ENCODE results near the gene SMLR1. TPM values are rescaled to one million over a fixed set of nuclear protein-coding genes. Genes with fewer than 3 reads are reported as not detected.
A peak's percentile ranks its signal among the peaks of the same experiment; 100 is the strongest.

The SMLR1 gene
- total RNA-seq, 3 donors from 2014 or later (not counting 1 experiment from before 2014, with no cell fraction given), result not detected

DNA sequence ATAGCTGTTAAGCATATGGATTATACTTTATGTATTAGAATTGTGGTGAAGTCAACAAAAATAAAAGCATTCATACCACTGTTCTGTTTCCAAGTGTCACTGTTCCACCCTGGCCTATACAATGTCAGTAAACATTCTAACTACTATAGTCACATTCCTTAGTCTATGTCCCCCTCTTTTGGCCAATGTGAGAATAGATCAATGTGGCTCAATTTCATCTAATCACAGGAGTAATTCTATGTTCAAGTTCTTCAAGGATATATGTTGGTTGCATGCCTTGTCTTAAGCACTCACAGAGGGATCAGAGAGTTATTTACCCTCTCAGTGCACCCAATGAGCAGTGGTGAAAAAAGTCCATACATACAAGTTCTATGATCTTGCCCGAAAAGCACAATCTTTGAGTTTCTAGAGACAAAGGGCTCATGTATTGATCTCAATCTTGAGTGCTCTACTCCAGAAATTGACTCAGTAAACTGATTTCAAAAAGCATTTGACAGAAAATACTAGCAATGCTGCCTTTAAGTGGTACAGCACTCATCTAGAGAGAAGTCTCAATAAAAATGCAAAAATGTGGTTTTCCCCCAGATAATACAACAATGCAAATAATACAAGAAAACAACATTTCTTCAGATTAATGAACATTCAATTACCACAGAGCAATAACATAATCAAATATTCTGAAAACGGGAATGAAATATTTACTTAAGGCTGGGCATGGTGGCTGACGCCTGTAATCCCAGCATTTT, 16.5 kb downstream of the SMLR1 start:
- Mint-ChIP-seq H3K27me3 (ENCODE audit: low read depth in 2 of 2) (no peaks in the 10 kb centered on the region), H3K9me3 (no peaks in the 10 kb centered on the region), H3K27ac (no peak overlapping the region), H3K4me1 (peaks cover 2% of the 10 kb centered on the region in 2 donors), H3K4me3 (no peak overlapping the region), H3K36me3 (no peaks in the 10 kb centered on the region)
- H3K4me3 ChIP-seq (ENCODE audit: low read length), result no peak overlapping the region
- WGBS (ENCODE audit: insufficient coverage), result 89% methylated on average over 3 of the region's 3 CpGs
- no peaks in the 10 kb centered on the region for H3K4me1 ChIP-seq (ENCODE audit: control insufficient read depth, insufficient read depth, low read length)
- H3K27ac ChIP-seq (ENCODE audit: low read length), result no peak overlapping the region
- ATAC-seq, result peak; percentile 87 to 93 (median 92)
- TF ChIP-seq CTCF (IDR thresholded peaks at IDR 0.05), result peak; percentile 76
- peak in 1 of 2 donors; percentile 81 for DNase-seq
- H3K27me3 ChIP-seq (ENCODE audit: control insufficient read depth, insufficient read depth, low read length), result no peaks in the 10 kb centered on the region
- intact Hi-C loops (cut with micrococcal nuclease), result loop anchor here (1.0 to 10.0 kb wide), 5 partner anchors 478 to 951 kb away; no protein-coding TSS in a partner anchor
- H3K9me3 ChIP-seq (ENCODE audit: control insufficient read depth, insufficient read depth, low read length), result no peaks in the 10 kb centered on the region
- H3K36me3 ChIP-seq (ENCODE audit: control insufficient read depth, insufficient read depth, low read length), result no peaks in the 10 kb centered on the region

- Histone ChIP-seq H3K36me3 (ENCODE audit: control insufficient read depth, insufficient read depth, low read length) (no peaks in the 10 kb centered on the region), H3K4me3 (ENCODE audit: low read length) (no peak overlapping the region), H3K9me3 (ENCODE audit: control insufficient read depth, insufficient read depth, low read length) (no peaks in the 10 kb centered on the region), H3K4me1 (ENCODE audit: control insufficient read depth, insufficient read depth, low read length) (peaks cover 3% of the 10 kb centered on the region), H3K27me3 (ENCODE audit: control insufficient read depth, insufficient read depth, low read length) (no peaks in the 10 kb centered on the region), H3K27ac (ENCODE audit: low read length) (no peak overlapping the region)
- 86% methylated on average over 1 of the region's 1 CpG for WGBS (ENCODE audit: insufficient coverage)
- ATAC-seq, result no peak
- no peak for DNase-seq
- intact Hi-C loops (cut with micrococcal nuclease), result loop anchor here (10.0 kb wide), 1 partner anchor 812 kb away; no protein-coding TSS in a partner anchor
- Mint-ChIP-seq H3K4me1 (peaks cover 5 to 7% of the 10 kb centered on the region in 2 donors), H3K4me3 (no peak overlapping the region), H3K27me3 (ENCODE audit: low read depth in 2 of 2) (no peaks in the 10 kb centered on the region), H3K9me3 (no peaks in the 10 kb centered on the region), H3K36me3 (no peaks in the 10 kb centered on the region), H3K27ac (no peak overlapping the region)
- no peak for TF ChIP-seq CTCF (IDR thresholded peaks at IDR 0.05)
Observed at GRCh38 chr6:130846501-130846900, 19.3 kb downstream of the SMLR1 start.

DNA sequence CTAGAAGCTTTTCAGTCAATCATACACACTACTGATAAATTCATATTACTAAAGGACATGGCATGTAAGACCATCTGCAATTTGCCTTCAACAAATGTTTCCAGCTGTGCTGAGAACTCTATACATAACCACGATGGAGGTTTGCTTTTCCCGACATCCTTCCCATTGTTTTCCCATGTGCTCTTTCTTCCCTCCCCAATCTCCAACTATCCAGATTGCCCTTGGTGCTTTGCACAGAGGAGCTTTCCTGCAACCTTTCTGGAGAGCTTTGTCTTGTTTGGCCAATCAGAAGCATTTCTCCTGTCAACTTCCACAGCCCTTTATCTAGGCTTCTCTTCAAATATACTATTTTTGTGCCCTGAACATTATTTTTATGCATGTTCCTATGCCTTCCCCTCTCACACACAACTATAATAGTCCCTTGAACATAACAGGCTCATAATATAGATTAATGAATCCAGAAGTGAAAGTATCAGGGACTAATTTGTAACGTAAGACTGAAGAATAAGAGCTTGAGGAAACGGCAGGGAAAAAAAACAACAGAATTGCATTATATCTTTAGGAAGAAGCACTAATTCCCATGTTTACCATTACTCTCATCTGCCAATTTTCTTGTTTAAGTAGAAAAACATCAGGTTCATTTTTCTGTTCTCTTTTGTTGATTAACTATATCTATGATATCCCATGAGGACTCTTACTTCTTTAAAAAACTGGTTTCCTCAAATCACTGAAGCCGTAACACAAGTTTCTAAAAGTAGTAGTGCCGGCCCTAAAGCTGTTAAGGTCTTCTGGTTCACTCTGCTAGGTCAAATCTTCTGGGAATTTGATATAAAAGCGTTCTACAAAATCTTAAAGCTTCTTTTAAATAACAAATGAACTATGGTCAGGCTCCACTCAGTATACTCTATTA, 20.1 kb downstream of the SMLR1 start:
- Histone ChIP-seq H3K36me3 (ENCODE audit: control insufficient read depth, insufficient read depth, low read length) (no peaks in the 10 kb centered on the region), H3K4me3 (ENCODE audit: low read length) (no peak overlapping the region), H3K4me1 (ENCODE audit: control insufficient read depth, insufficient read depth, low read length) (peaks cover 3% of the 10 kb centered on the region), H3K27ac (ENCODE audit: low read length) (no peak overlapping the region), H3K27me3 (ENCODE audit: control insufficient read depth, insufficient read depth, low read length) (no peaks in the 10 kb centered on the region), H3K9me3 (ENCODE audit: control insufficient read depth, insufficient read depth, low read length) (no peaks in the 10 kb centered on the region)
- Mint-ChIP-seq H3K4me1 (peaks cover 5 to 7% of the 10 kb centered on the region in 2 donors), H3K27me3 (ENCODE audit: low read depth in 2 of 2) (no peaks in the 10 kb centered on the region), H3K4me3 (no peak overlapping the region), H3K9me3 (no peaks in the 10 kb centered on the region), H3K27ac (no peak overlapping the region), H3K36me3 (no peaks in the 10 kb centered on the region)
- intact Hi-C loops (cut with micrococcal nuclease), result loop anchor here (10.0 kb wide), 1 partner anchor 812 kb away; no protein-coding TSS in a partner anchor
- 72% methylated on average over 7 of the region's 7 CpGs for WGBS (ENCODE audit: insufficient coverage)
- TF ChIP-seq CTCF (IDR thresholded peaks at IDR 0.05), result no peak
- DNase-seq (no peak), ATAC-seq (no peak)

All from natural killer cell (primary cell).